HCT116 (cell line): Measurements from ENCODE around the gene CTRL. TPM values are rescaled to one million over a fixed set of nuclear protein-coding genes. Genes with fewer than 3 reads are reported as not detected.

Source experiments
- total RNA-seq: library from RNA; stranded (reverse); gene quantifications from one replicate; pipeline ENCODE4 v1.2.1, GENCODE V29; 2021; ENCODE audit not compliant: unreplicated experiment

Gene CTRL
- total RNA-seq, 1 experiment from 2014 or later = 3.4 TPM

Other genes with a start within 250 kb of the CTRL start
- gene GFOD2, start 212.5 kb downstream of the CTRL start, total RNA-seq = 17.4 TPM
- gene RANBP10, start 125.3 kb downstream of the CTRL start, total RNA-seq = 16.9 TPM
- 1.2 TPM for gene TSNAXIP1, start 125.0 kb downstream of the CTRL start, total RNA-seq
- gene THAP11, start 89.5 kb downstream of the CTRL start, total RNA-seq = 25.4 TPM
- 145 TPM for gene NUTF2, start 84.9 kb downstream of the CTRL start, total RNA-seq
- gene CENPT, start 84.2 kb downstream of the CTRL start, total RNA-seq = 40.5 TPM
- 100 TPM for gene EDC4, start 58.8 kb downstream of the CTRL start, total RNA-seq
- gene NRN1L, start 47.0 kb downstream of the CTRL start, total RNA-seq = 1.4 TPM
- gene PSKH1, start 38.6 kb downstream of the CTRL start, total RNA-seq = 16.2 TPM
- gene PSMB10, start 5.0 kb upstream of the CTRL start, total RNA-seq = 41.0 TPM
- gene LCAT, start 12.3 kb upstream of the CTRL start, total RNA-seq = 17.6 TPM
- 46.0 TPM for gene SLC12A4, start 36.8 kb upstream of the CTRL start, total RNA-seq
- gene DPEP3, start 48.6 kb upstream of the CTRL start, total RNA-seq = not detected
- gene DPEP2, start 67.6 kb upstream of the CTRL start, total RNA-seq = not detected
- gene DPEP2NB, start 84.0 kb upstream of the CTRL start, total RNA-seq = not detected
- gene DDX28, start 91.4 kb upstream of the CTRL start, total RNA-seq = 13.8 TPM
- 27.3 TPM for gene DUS2, start 91.4 kb upstream of the CTRL start, total RNA-seq
- gene NFATC3, start 153.5 kb upstream of the CTRL start, total RNA-seq = 25.6 TPM